HG03575 (cell line): ENCODE results near the gene DRC3.

Experiments
- ATAC-seq: cut with Tn5 transposase; IDR thresholded peaks from one replicate; pipeline ENCODE4 v1.9.1; 2021; ENCODE audit not compliant: unreplicated experiment, insufficient number of reproducible peaks, low FRiP score; ENCODE audit errors: extremely low read depth

DRC3 gene

GRCh38 chr17:18008496-18009268, 36.0 kb downstream of the DRC3 start:
- no peak for ATAC-seq

- no peak for ATAC-seq
Measured at GRCh38 chr17:18009609-18010420, 37.2 kb downstream of the DRC3 start.

GRCh38 chr17:18011286-18011685, 38.6 kb downstream of the DRC3 start:
- no peak for ATAC-seq

- ATAC-seq = no peak
Measured at GRCh38 chr17:18014006-18014405, 41.3 kb downstream of the DRC3 start.

- no peak for ATAC-seq
Measured at GRCh38 chr17:18015593-18015992, 42.9 kb downstream of the DRC3 start.

- no peak for ATAC-seq
Measured at GRCh38 chr17:18016426-18016825, 43.8 kb downstream of the DRC3 start.

- ATAC-seq = no peak
Measured at GRCh38 chr17:18017958-18018357, 45.3 kb downstream of the DRC3 start.

- no peak for ATAC-seq
Measured at GRCh38 chr17:18018411-18018921, 45.8 kb downstream of the DRC3 start.

- no peak for ATAC-seq
Measured at GRCh38 chr17:18019838-18020154, 47.1 kb downstream of the DRC3 start.

GRCh38 chr17:18020971-18021370, 48.3 kb downstream of the DRC3 start:
- ATAC-seq = no peak

- no peak for ATAC-seq
Measured at GRCh38 chr17:18021372-18021771, 48.7 kb downstream of the DRC3 start.

- ATAC-seq = no peak
Measured at GRCh38 chr17:18025241-18025944, 52.7 kb downstream of the DRC3 start.

GRCh38 chr17:18025945-18026776, 53.5 kb downstream of the DRC3 start:
- ATAC-seq = no peak

- no peak for ATAC-seq
Measured at GRCh38 chr17:18027280-18027679, 54.6 kb downstream of the DRC3 start.

- no peak for ATAC-seq
Measured at GRCh38 chr17:18028114-18028951, 55.7 kb downstream of the DRC3 start.

GRCh38 chr17:18028952-18029540, 56.4 kb downstream of the DRC3 start:
- no peak for ATAC-seq

- no peak for ATAC-seq
Measured at GRCh38 chr17:18031955-18032354, 59.3 kb downstream of the DRC3 start.
